Activated naive CD8-positive, alpha-beta T cell treated with anti-CD3 and anti-CD28 coated beads, Interleukin-2, amount 50 U/mL, for 24 hours (primary cell): ENCODE measurements around the gene FARSA.
"Not testable (repeated sequence)": the region's sequence is repeated elsewhere in the genome, so short reads cannot be mapped to it uniquely, and the experiment has no call there.

ENCODE experiments used
- ATAC-seq: fragments of 150-1000 bp; cut with Tn5 transposase; one replicate; pipeline ENCODE4 v1.10.0; 2021
- DNase-seq: peaks from one replicate; pipeline ENCODE4 v3.0.0; 2021
- H3K27ac Mint-ChIP-seq: one replicate; pipeline ENCODE4 v1.8.0; 2021; ENCODE audit warnings: mild to moderate bottlenecking, mixed read lengths
- H3K27me3 Mint-ChIP-seq: one replicate; pipeline ENCODE4 v1.8.0; 2021; ENCODE audit warnings: mixed read lengths
- H3K36me3 Mint-ChIP-seq: one replicate; pipeline ENCODE4 v1.8.0; 2021; ENCODE audit warnings: low read depth, mixed read lengths
- H3K4me1 Mint-ChIP-seq: one replicate; pipeline ENCODE4 v1.8.0; 2021; ENCODE audit warnings: mixed read lengths
- H3K4me3 Mint-ChIP-seq: one replicate; pipeline ENCODE4 v1.8.0; 2021; ENCODE audit warnings: mild to moderate bottlenecking, moderate library complexity, mixed read lengths
- H3K9me3 Mint-ChIP-seq: one replicate; pipeline ENCODE4 v1.8.0; 2021; ENCODE audit warnings: mixed read lengths

The FARSA gene

GRCh38 chr19:12933287-12934072 lies at the start of gene FARSA:
FARSA (minus strand) TSS chr19:12933711; CDS start chr19:12933696, 15 bp downstream.
- Mint-ChIP-seq H3K4me1 (peaks cover 42% of the 10 kb centered on the region), H3K4me3 (peak within 1 kb of the TSS; percentile 100)

GRCh38 chr19:12983091-12983490 lies 49.6 kb upstream of the FARSA start:
- no peak for ATAC-seq
- DNase-seq = no peak
- H3K36me3 Mint-ChIP-seq = no peaks in the 10 kb centered on the region
- H3K27ac Mint-ChIP-seq = no peak overlapping the region
- H3K4me3 Mint-ChIP-seq = no peak overlapping the region
- no peaks in the 10 kb centered on the region for H3K9me3 Mint-ChIP-seq
- peaks cover 7% of the 10 kb centered on the region for H3K27me3 Mint-ChIP-seq
- no peaks in the 10 kb centered on the region for H3K4me1 Mint-ChIP-seq

More at GRCh38 chr19:12933287-12934072, at the start of gene FARSA:
- peaks cover 32% of the 10 kb centered on the region for H3K36me3 Mint-ChIP-seq
- peak; percentile 90 for DNase-seq
- H3K9me3 Mint-ChIP-seq = no peaks in the 10 kb centered on the region
- no peaks in the 10 kb centered on the region for H3K27me3 Mint-ChIP-seq
- peak within 1 kb of the TSS; percentile 95 for H3K27ac Mint-ChIP-seq
- ATAC-seq = peak; percentile 70

DNA sequence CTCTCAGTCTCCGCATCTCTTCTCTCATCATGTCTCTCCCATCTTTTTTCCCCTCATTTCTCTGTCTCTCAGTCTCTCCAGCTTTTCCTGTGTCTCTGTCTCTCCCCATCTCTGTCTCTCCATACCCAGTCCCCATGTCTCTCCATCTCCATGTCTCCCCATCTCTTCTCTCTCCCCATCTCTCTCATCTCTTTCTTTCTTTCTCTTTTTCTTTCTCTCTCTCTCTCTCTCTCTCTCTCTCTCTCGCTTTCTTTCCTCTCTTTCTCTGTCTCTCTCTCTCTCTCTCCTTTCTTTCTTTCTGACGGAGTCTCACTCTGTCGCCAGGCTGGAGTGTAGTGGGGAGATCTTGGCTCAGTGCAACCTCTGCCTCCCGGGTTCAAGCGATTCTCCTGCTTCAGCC lies 49.1 kb upstream of the FARSA start:
- Mint-ChIP-seq H3K27ac (no peak overlapping the region), H3K36me3 (no peaks in the 10 kb centered on the region), H3K9me3 (no peaks in the 10 kb centered on the region), H3K27me3 (peaks cover 10% of the 10 kb centered on the region), H3K4me1 (peaks cover 2% of the 10 kb centered on the region), H3K4me3 (no peak overlapping the region)
- DNase-seq = no peak
- ATAC-seq = no peak

DNA sequence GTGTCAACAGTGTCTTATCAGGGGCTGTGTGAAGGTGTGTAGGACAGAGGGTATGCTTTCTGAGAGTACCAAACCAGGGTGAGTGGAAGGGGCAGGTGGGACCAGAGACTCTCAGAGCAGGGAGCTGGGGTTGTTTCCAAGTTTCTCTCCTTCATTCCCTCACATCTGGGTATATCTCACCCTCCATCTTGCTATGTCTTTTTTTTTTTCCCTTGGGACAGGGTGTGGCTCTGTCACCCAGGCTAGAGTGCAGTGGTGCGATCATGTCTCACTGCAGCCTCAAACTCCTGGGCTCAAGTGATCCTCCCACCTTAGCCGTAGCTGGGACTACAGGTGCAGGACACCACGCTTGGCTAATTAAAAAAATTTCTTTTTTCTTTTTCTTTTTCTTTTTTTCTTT lies 46.5 kb upstream of the FARSA start:
- peaks cover 16% of the 10 kb centered on the region for H3K27me3 Mint-ChIP-seq
- H3K27ac Mint-ChIP-seq = no peak overlapping the region
- no peaks in the 10 kb centered on the region for H3K9me3 Mint-ChIP-seq

GRCh38 chr19:12976109-12976508 lies 42.6 kb upstream of the FARSA start:
- H3K27me3 Mint-ChIP-seq = peaks cover 16% of the 10 kb centered on the region
- not testable (repeated sequence) for H3K27ac Mint-ChIP-seq, H3K4me3 Mint-ChIP-seq, H3K36me3 Mint-ChIP-seq, H3K4me1 Mint-ChIP-seq, H3K9me3 Mint-ChIP-seq, DNase-seq, ATAC-seq

More for the DNA sequence above, 46.5 kb upstream of the FARSA start:
- no peak for ATAC-seq
- no peak overlapping the region for H3K4me3 Mint-ChIP-seq
- DNase-seq = no peak
- no peaks in the 10 kb centered on the region for H3K36me3 Mint-ChIP-seq
- peaks cover 2% of the 10 kb centered on the region for H3K4me1 Mint-ChIP-seq

GRCh38 chr19:12975221-12975741 lies 41.8 kb upstream of the FARSA start:
- no peak overlapping the region for H3K27ac Mint-ChIP-seq
- peaks cover 16% of the 10 kb centered on the region for H3K27me3 Mint-ChIP-seq
- H3K9me3 Mint-ChIP-seq = no peaks in the 10 kb centered on the region
- H3K4me3 Mint-ChIP-seq = no peak overlapping the region
- no peaks in the 10 kb centered on the region for H3K36me3 Mint-ChIP-seq
- ATAC-seq (no peak), DNase-seq (no peak)
- H3K4me1 Mint-ChIP-seq = peaks cover 4% of the 10 kb centered on the region

- no peak overlapping the region for H3K4me3 Mint-ChIP-seq
- H3K4me1 Mint-ChIP-seq = peaks cover 8% of the 10 kb centered on the region
- no peaks in the 10 kb centered on the region for H3K36me3 Mint-ChIP-seq
- H3K9me3 Mint-ChIP-seq = no peaks in the 10 kb centered on the region
- H3K27ac Mint-ChIP-seq = no peak overlapping the region
- H3K27me3 Mint-ChIP-seq = peaks cover 16% of the 10 kb centered on the region
- DNase-seq (no peak), ATAC-seq (no peak)
Measured at GRCh38 chr19:12974301-12975220, 41.0 kb upstream of the FARSA start.

GRCh38 chr19:12973236-12973635 lies 39.7 kb upstream of the FARSA start:
- H3K27me3 Mint-ChIP-seq = peaks cover 11% of the 10 kb centered on the region
- H3K4me3 Mint-ChIP-seq = no peak overlapping the region
- no peaks in the 10 kb centered on the region for H3K9me3 Mint-ChIP-seq
- no peak for DNase-seq
- no peak for ATAC-seq
- H3K4me1 Mint-ChIP-seq = peaks cover 8% of the 10 kb centered on the region
- H3K36me3 Mint-ChIP-seq = no peaks in the 10 kb centered on the region
- H3K27ac Mint-ChIP-seq = no peak overlapping the region

- ATAC-seq = peak; percentile 17
- no peak overlapping the region for H3K27ac Mint-ChIP-seq
- H3K4me3 Mint-ChIP-seq = no peak overlapping the region
- H3K4me1 Mint-ChIP-seq = peaks cover 8% of the 10 kb centered on the region
- DNase-seq = no peak
- H3K9me3 Mint-ChIP-seq = no peaks in the 10 kb centered on the region
- H3K27me3 Mint-ChIP-seq = no peaks in the 10 kb centered on the region
- no peaks in the 10 kb centered on the region for H3K36me3 Mint-ChIP-seq
Measured at GRCh38 chr19:12970070-12970820, 36.7 kb upstream of the FARSA start.

- H3K4me3 Mint-ChIP-seq = no peak within 1 kb of the TSS
- peaks cover 12% of the 10 kb centered on the region for H3K4me1 Mint-ChIP-seq
- H3K27ac Mint-ChIP-seq = no peak within 1 kb of the TSS
- no peaks in the 10 kb centered on the region for H3K36me3 Mint-ChIP-seq
- no peaks in the 10 kb centered on the region for H3K27me3 Mint-ChIP-seq
- ATAC-seq (no peak), DNase-seq (no peak)
- no peaks in the 10 kb centered on the region for H3K9me3 Mint-ChIP-seq
Measured at GRCh38 chr19:12969292-12969988, 35.9 kb upstream of the FARSA start, which contains the start of gene DAND5. DAND5 (plus strand) TSS chr19:12969576; CDS start chr19:12969661, 85 bp downstream.

- ATAC-seq (no peak), DNase-seq (no peak)
- Mint-ChIP-seq H3K4me1 (peaks cover 12% of the 10 kb centered on the region), H3K4me3 (no peak overlapping the region), H3K27ac (no peak overlapping the region), H3K9me3 (no peaks in the 10 kb centered on the region), H3K36me3 (no peaks in the 10 kb centered on the region), H3K27me3 (peaks cover 2% of the 10 kb centered on the region)
Measured at GRCh38 chr19:12967907-12968306, 34.4 kb upstream of the FARSA start.

DNA sequence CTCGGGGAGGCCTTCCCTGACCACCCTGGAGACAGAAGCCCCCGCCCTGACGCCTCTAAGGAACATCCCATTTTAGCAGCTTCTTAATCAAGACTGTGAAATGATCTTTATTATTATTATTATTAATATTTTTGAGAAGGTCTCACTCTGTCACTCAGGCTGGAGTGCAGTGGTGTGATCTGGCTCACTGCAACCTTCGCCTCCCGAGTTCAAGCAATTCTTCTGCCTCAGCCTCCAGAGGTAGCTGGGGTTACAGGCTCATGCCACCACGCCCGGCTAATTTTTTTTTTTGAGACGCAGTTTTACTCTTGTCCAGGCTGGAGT lies 32.3 kb upstream of the FARSA start:
- Mint-ChIP-seq H3K4me3 (peak overlapping the region; percentile 40), H3K27me3 (peaks cover 5% of the 10 kb centered on the region), H3K4me1 (peaks cover 12% of the 10 kb centered on the region), H3K9me3 (no peaks in the 10 kb centered on the region), H3K36me3 (no peaks in the 10 kb centered on the region), H3K27ac (no peak overlapping the region)
- ATAC-seq = no peak
- DNase-seq = no peak

DNA sequence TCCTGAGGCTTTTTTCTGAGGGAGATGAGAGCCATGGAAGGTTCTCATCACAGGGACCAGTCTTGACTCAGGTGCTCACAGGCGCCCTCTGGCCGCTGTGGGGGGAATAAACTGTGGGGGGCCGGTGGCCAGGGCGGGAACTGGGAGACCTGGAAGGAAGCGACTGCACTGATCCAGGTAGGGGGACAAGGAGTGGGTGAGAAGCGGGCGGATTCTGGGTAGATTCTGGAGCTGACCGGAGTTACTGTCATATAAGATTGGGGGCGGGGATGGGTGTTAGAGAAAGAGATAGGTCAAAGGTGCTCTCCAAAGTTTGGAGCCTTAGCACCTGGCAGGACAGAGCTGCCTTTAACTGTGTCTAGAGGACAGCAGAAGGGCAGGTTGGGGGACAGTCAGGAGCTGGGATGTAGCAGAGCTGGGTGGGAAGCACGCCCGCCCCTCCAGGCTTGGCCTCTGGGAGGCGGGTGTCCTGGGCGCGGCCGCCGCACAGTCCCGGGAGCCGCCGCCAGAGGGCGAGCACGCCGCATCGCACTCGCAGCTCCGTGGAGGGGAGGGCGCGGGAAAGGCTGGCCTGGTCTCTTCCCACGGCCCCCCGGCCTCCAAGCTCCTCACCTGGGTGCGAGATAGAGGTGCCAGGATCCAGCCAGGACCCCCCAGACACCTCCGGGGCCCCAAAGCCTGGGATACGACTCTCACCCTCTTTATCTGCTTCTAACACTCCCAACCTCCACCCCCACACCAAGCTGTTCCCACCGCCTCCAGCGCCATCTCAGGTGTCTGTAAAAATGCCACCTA lies 31.7 kb upstream of the FARSA start:
- Mint-ChIP-seq H3K36me3 (no peaks in the 10 kb centered on the region), H3K4me1 (peaks cover 10% of the 10 kb centered on the region), H3K27me3 (peaks cover 5% of the 10 kb centered on the region), H3K4me3 (peak overlapping the region; percentile 86), H3K9me3 (no peaks in the 10 kb centered on the region), H3K27ac (peak overlapping the region; percentile 81)
- DNase-seq (peak; percentile 92), ATAC-seq (peak; percentile 96)
